AG04450 (cell line): ENCODE data around the gene GRB14. TPM values are rescaled to one million over a fixed set of nuclear protein-coding genes. Genes with fewer than 3 reads are reported as not detected.

ENCODE experiments used
- CTCF ChIA-PET: fragments of 300-600, 350-600 bp; formaldehyde crosslinking; extraction: SDS; loops from one replicate; lab custom pipeline; 2022; ENCODE audit warnings: antibody characterized with exemption, inconsistent platforms; lab: Charles Lee
- POLR2A ChIA-PET: fragments of 350-600 bp; formaldehyde crosslinking; extraction: SDS; loops from one replicate; lab custom pipeline; 2021; ENCODE audit warnings: antibody characterized with exemption, inconsistent platforms; lab: Yijun Ruan, JAX
- DNase-seq: peaks from one replicate; pipeline ENCODE4 v3.0.0-alpha.2; 2011; ENCODE audit warnings: low read depth, low spot score
- H3K27ac ChIP-seq: one replicate; pipeline ENCODE4 v1.5.1; 2012; ENCODE audit warnings: low read depth, low read length, control low read depth
- H3K27me3 ChIP-seq: one replicate; pipeline ENCODE4 v1.6.0; 2012; ENCODE audit warnings: low read length; ENCODE audit not compliant: control insufficient read depth, insufficient read depth
- H3K4me3 ChIP-seq: 2 replicates; pipeline ENCODE4 v1.5.1; 2011; ENCODE audit warnings: mild to moderate bottlenecking, low read depth, low read length, control low read depth
- H3K9me3 ChIP-seq: 2 replicates; pipeline ENCODE4 v1.5.1; 2012; ENCODE audit warnings: low read length; ENCODE audit not compliant: control insufficient read depth, insufficient read depth
- CTCF ChIP-seq: IDR thresholded peaks from 2 replicates; pipeline ENCODE4 v1.5.1; 2011; ENCODE audit warnings: low read depth, low read length, control low read depth, inconsistent platforms
- polyA plus RNA-seq: library from polyadenylated mRNA; depleted of rRNA; stranded (reverse); fragments of >200 nt; gene quantifications from 2 replicates; pipeline ENCODE4 v1.2.3, GENCODE V29; 2011

Gene GRB14
- polyA plus RNA-seq, 1 experiment = not detected

- no peak overlapping the region for H3K27ac ChIP-seq
- no peak for TF ChIP-seq CTCF
- ChIA-PET CTCF (no interaction called here), POLR2A (no interaction called here)
- H3K27me3 ChIP-seq = no peaks in the 10 kb centered on the region
- no peak overlapping the region for H3K4me3 ChIP-seq
- no peak for DNase-seq
- no peaks in the 10 kb centered on the region for H3K9me3 ChIP-seq
These were observed 98.7 kb downstream of the GRB14 start for GRCh38 chr2:164522561-164522981.

- Histone ChIP-seq H3K27ac (no peak overlapping the region), H3K27me3 (no peaks in the 10 kb centered on the region), H3K4me3 (no peak overlapping the region), H3K9me3 (no peaks in the 10 kb centered on the region)
- TF ChIP-seq CTCF = no peak
- CTCF ChIA-PET = no interaction called here
- POLR2A ChIA-PET = no interaction called here
- no peak for DNase-seq
These were observed 105.5 kb downstream of the GRB14 start for GRCh38 chr2:164515734-164516133.

- no peaks in the 10 kb centered on the region for H3K9me3 ChIP-seq
- TF ChIP-seq CTCF = no peak
- H3K27me3 ChIP-seq = no peaks in the 10 kb centered on the region
- ChIA-PET POLR2A (no interaction called here), CTCF (no interaction called here)
- no peak for DNase-seq
- no peak overlapping the region for H3K27ac ChIP-seq
- no peak overlapping the region for H3K4me3 ChIP-seq
These were observed 106.3 kb downstream of the GRB14 start for GRCh38 chr2:164515030-164515429.

GRCh38 chr2:164514491-164514890 is 106.8 kb downstream of the GRB14 start:
- ChIA-PET POLR2A (no interaction called here), CTCF (no interaction called here)
- no peak overlapping the region for H3K4me3 ChIP-seq
- H3K27ac ChIP-seq = no peak overlapping the region
- TF ChIP-seq CTCF = no peak
- no peaks in the 10 kb centered on the region for H3K9me3 ChIP-seq
- no peaks in the 10 kb centered on the region for H3K27me3 ChIP-seq
- no peak for DNase-seq

- POLR2A ChIA-PET = no interaction called here
- H3K4me3 ChIP-seq = no peak overlapping the region
- DNase-seq = no peak
- no peak for TF ChIP-seq CTCF
- CTCF ChIA-PET = no interaction called here
- H3K9me3 ChIP-seq = no peaks in the 10 kb centered on the region
- H3K27ac ChIP-seq = no peak overlapping the region
- H3K27me3 ChIP-seq = no peaks in the 10 kb centered on the region
These were observed 108.4 kb downstream of the GRB14 start for GRCh38 chr2:164512871-164513270.
